GM19239 (cell line): ENCODE data around the gene ZKSCAN8.

Source experiments
- DNase-seq: peaks from one replicate; pipeline ENCODE4 v3.0.0; 2011; ENCODE audit warnings: low spot score; ENCODE audit not compliant: insufficient read length
- FAIRE-seq: peaks from 2 replicates; lab custom pipeline; 2011; peaks lifted over from hg19 to GRCh38; lab: Jason Lieb, UNC

ZKSCAN8 gene

DNA sequence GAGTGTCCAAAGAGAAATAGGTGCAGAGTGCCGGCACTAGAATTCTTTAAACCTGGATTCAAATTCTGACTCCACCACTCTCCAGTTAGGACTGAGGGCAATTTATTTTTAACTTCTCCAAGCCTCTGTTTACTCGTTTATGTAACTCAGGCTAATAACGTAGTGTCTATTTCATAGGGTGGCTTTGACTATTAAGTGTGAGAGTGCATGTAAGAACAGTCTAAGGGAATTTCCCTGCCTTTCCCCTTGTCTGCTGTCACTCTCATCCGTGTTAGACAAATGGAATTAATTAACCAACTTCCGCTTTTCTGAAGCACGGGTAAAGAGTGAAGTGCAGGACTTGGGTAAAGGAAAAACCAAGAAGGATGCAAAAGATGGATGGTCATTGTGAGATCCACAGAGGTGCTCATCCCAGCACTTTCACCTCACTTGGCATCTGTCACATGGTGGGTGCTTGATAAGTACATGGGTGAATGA, 4.1 kb upstream of the ZKSCAN8 start:
- FAIRE-seq (peak; percentile 74), DNase-seq (no peak)

DNA sequence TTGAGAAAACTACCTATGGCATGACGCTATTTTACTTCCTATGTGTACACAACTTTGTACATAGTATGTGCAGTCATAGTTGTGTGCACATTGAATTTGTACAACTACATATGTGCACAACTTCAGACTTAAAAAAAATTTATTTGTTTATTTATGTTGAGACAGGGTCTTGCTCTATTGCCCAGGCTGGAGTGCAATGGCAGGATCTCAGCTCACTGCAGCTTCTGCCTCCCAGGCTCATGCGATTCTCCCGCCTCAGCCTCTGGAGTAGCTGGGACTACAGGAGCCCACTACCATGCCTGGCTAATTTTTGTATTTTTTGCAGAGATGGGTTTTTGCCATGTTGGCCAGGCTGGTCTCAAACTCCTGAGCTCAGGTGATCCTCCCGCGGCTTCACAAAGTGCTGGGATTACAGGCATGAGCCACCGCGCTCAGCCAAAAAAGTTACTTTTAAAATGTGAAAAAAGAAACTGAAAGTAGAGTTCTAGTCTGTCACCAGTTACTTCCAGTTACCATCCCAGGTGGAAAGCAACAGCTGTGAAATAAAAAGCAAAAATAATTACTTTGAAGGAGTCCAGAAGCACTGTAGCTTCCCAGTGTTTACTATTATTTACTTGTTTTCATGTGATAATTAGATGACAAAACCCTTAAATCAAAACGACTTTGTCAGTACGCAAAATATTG, 1.7 kb upstream of the ZKSCAN8 start:
- FAIRE-seq (no peak), DNase-seq (no peak)

DNA sequence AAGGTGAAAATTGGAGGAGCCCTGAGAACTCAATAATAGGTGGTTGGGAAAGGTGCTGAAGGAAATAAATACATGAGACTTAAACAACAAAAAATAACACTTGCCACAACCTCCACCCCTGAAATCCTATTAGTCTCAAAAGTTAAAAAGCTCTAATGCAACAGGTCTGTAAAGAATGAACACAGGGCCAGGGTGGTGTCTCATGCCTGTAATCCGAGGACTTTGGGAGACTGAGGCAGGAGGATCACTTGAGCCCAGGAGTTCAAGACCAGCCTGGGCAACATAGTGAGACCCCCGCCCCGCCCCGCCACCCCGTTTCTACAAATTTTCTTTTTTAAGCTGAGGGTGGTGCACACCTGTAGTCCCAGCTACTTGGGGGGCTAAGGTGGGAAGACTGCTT, 1.1 kb upstream of the ZKSCAN8 start:
- FAIRE-seq (no peak), DNase-seq (no peak)

DNA sequence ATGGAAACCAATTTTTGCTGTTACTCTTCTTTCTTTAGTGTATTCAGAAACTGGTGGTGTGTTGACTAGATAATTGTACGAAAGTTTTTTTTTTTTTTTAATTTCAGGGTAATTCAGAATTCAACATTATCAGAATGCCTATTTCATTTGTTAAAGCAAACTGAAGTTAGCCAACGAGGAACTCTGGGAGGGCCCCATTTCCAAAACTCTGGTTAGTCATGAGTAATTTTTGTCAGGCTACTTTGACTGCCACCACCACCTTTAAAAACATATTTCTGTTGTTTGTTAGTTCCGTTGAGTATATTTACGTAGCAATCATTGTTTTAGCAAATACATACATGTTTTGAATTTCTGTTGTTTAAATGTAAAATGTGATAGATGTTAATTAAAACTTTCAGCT, 763 bp downstream of the ZKSCAN8 start:
- peak; percentile 72 for FAIRE-seq
- no peak for DNase-seq

DNA sequence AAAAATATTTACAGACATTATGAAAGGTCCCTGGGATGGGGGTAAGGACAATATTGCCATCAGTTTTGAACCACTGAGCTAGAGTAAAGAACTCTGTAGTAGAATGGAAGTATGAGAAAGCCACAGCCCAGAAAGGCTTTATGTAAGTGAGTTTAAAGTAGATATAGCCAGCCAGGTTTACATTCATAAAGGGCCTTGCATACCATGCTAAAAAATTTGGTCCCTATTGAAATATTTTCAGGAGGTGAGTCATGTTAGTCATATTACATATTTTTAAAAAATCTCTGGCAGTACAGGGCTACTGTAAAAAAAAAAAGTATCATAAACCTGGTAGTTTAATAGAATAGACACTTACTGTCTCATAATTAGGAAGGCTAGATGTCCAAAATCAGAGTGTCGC, 3.5 kb downstream of the ZKSCAN8 start:
- no peak for DNase-seq
- FAIRE-seq = no peak

DNA sequence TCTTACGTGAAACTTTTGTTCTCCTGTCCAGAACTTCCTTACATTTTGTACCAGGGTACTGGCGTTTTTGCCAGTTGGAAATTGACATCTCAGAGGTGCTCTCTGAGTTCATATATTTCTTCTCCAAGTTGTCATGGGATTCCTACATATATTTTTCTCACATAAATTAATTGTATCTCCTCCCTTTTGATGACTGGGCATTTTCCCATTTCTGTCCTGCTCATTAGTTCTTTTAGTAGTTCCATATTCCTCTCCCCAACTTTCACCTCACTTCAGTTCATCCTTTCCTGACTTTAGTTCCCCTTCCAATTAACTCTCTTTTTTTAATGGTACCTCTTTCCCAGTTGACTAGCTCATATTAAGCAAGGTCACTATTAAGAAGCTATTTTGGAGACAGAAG, 10.8 kb downstream of the ZKSCAN8 start:
- FAIRE-seq = no peak
- DNase-seq = no peak

DNA sequence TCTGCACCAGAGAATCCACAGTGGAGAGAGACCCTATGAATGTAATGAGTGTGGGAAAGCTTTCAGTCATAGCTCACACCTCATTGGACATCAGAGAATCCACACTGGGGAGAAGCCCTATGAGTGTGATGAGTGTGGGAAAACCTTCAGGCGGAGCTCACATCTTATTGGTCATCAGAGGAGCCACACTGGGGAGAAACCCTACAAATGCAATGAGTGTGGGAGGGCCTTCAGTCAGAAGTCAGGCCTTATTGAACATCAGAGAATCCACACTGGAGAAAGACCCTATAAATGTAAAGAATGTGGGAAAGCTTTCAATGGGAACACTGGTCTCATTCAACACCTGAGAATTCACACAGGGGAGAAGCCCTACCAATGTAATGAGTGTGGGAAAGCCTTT, 11.9 kb downstream of the ZKSCAN8 start:
- no peak for FAIRE-seq
- DNase-seq = no peak

DNA sequence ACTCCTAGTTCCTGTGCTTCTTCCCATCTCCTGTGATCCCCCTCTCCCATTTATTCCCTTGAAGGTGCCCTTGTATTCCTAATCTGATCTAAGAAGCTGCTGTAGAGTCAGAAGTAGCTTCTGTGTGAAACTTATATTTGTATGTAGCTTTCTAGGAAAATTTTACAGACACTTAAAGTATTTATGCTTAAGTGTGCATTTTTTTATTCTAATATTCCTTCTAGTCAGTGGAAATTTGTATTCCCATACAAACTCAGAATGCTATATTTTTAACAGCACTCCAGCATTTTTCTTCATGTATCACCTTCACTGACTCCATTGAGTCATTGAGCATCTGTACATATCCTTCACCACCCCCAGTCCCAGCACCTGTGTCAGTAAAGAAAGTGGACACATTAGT, 12.7 kb downstream of the ZKSCAN8 start:
- FAIRE-seq (no peak), DNase-seq (no peak)

DNA sequence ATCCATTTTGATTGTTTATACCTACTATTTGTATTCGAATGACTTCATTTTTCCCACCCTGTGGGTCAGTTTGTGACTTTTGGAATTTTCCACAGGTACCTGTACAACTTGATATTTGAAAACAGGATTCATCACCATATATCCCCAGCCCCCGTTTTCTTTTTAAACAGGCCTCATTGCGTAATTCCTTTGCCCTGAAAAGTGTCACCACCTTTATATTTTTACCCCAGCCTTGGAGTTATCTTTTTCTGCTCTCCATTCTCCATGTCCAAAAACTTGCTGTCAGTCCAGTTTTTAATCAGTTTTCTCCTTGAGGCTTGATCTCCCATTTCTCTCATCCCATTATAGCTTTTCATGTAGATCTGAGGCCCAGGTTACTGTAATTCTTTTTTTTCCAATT, 16.6 kb downstream of the ZKSCAN8 start:
- DNase-seq = no peak

DNA sequence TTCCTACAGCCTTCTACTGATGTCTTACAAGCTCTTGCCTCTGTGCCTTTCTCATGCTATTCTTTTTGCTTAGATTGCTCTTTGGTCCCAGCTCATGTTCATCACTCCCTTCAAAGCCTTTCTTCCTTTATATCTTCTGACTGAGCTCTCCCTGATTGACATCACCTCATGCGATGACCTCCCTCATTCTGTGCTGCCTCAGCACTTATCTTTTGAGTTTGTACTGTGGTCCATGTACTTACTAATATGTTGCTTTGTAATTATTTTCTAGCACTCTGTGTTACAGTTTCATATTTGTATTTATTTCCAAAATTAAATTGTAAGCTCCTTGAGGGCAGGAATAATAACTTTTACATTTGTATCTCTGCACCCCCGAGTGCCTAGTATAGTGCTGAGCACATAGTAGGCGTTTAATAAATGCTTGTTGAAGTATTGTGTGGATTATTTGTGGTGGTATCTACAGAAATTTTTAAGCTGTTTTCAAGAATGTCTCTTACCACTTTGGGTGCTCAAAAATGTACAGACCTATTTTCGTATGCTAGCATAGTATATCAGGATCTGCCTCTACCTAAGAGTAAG, 17.4 kb downstream of the ZKSCAN8 start:
- FAIRE-seq (no peak), DNase-seq (no peak)

More for the DNA sequence above, 16.6 kb downstream of the ZKSCAN8 start:
- no peak for FAIRE-seq

DNA sequence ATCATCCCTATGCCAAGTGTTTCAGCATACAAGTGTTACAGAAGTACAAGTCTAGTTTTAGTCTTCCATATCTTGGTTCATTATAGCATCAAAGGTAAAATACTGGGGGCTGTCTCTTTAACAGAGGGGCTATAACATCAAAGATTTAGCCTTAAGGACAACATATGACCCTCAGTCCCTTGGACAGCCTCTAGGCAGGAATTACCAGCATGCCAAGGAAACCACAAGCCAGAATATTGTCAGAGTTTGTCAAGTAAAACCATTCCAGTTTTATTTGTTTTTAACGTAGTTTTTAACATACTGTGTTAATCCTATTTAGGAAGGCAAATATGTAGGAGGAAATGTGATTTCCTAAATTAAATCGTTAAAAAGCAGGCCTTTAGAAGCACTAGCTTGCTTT, 18.6 kb downstream of the ZKSCAN8 start:
- FAIRE-seq = no peak

DNA sequence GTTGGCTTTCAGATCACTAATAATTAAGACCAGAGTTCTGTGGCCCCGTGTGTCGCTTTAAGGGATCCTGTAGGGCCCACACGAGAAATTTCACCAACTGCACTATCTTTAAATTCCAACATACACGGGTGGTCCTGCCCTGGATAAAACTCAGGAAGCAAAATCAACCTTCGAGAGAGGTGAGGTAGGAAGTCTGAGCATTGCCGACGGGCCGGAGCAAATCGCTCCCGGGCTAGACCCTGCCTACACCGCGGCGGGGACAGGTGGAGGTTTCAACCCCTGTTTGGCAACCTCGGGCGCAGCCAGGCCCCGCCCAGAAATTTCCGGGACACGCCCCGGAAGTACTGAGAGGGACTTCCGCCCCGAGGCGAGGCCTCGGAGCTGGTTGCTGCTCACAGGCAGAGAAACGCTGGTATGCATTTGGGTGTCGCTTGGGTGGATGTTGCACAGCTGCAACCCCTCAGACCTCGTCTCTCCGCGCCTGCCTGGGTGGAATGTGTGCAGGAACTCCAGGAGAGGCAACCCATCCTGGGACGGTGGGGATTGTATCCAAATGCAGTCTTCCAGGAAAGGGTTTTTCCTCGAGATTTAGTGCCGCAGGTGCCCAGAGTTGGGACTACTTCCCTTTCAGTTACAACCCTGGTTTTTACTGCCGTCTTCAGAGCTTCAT, 19.9 kb downstream of the ZKSCAN8 start:
- peak; percentile 67 for FAIRE-seq
- DNase-seq = peak; percentile 71

More for the DNA sequence above, 18.6 kb downstream of the ZKSCAN8 start:
- DNase-seq = no peak

DNA sequence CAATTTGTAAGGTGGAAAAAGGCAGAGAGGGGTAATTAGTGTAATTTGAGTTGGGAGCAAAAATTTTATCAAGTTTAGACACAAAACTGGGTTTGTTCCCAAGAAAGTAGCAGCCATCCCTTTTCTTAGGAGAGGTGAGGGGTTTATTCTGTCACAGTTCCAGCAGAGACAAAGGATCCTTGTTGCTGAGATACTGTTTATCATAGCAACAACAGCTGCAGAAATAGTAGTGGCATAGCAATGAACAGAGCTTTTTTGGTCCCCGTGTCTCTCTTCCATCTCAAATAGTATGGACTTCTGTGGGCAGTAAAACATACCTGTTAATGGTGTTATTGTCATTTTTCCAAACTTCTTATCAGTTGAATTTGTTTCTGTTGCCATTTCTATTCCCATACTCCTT, 23.9 kb downstream of the ZKSCAN8 start:
- FAIRE-seq = no peak
- no peak for DNase-seq

DNA sequence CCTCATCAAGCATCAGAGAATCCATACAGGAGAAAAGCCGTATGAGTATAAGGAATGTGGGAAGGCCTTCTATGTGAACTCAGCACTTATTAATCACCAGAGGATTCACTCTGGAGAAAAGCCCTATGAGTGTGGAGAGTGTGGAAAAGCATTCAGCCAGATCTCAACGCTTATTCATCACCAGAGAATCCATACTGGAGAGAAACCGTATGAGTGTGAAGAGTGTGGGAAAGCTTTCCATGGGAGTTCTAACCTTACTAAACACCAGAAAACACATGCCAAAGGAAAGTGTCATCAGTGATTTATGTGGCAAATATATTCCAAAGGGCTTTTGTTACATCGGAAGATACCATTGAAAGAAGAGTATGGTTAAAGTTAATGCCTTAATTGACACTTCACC, 25.4 kb downstream of the ZKSCAN8 start:
- DNase-seq (no peak), FAIRE-seq (peak; percentile 26)

DNA sequence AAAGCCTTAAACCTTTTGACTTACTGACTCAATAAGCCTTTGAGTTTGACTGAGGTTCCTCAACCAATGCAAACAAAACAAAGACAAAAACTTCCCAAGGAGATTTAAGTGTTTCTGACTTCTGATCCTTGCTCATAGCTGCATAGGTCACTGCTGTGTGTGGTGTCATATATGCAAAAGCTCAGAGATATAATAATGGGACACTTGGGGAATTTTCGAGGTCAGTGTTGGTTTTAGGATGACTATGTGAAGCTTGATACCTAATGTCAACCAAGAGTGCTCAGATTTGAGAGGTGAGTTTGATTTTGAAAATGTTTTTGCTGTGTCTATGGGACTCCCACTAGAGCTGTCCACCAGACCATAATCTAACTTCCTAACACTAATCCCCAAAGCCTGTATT, 26.2 kb downstream of the ZKSCAN8 start:
- FAIRE-seq (no peak), DNase-seq (no peak)

DNA sequence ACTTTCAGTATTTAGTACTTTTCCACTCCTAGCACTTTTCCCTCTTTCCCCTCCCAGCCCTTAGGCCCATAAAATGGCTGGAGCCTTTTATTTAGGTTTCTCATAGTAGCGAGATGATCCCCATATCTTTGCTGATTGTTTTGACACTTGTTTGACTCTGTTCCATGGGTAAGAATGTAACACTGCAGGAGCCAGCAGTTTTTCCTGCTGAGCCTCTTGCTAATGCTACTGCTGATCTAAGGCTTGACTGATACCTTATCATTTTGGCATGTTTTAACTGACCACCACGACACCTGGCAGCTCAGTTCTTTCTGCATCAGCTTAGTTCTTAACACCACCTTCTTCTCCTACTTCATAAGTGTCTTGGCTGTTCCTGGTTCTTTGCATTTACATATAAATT, 29.6 kb downstream of the ZKSCAN8 start:
- FAIRE-seq (no peak), DNase-seq (no peak)

DNA sequence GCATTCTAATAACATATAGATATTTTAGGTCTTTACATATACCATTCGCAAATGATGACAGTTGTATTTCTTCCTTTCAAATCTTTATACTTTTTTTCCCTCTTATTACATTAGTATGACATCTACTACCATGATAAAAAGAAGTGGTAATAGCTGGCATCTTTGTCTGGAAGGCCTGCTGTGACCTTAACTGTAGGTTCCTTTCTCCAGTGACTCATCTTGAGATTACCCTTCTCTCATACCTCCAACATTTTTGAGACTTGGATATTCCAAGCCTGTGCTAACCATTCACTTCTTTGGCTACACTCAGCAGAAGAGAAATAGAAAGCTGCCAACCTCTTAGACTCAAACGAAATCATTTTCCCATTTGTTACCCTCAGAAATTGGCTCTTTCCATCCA, 30.3 kb downstream of the ZKSCAN8 start:
- DNase-seq = no peak
- FAIRE-seq = no peak

DNA sequence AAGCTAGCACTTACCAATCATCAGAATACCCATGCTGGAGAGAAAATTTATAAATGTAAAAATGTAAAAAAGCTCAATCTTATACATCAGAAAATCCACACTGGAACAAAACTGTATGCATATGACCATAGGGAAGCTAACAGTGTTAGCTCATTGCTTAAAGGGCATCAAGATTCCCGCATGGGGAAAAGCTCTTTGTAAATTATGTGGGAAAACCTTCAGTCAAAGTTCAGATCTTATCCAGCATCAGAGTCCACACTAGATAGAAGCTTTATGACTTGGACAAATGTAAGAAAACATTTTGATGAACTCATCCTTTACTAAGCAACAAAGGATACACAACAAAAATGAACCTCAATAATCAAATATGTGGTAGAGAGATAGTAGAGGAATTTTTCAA, 34.7 kb downstream of the ZKSCAN8 start:
- FAIRE-seq = no peak

DNA sequence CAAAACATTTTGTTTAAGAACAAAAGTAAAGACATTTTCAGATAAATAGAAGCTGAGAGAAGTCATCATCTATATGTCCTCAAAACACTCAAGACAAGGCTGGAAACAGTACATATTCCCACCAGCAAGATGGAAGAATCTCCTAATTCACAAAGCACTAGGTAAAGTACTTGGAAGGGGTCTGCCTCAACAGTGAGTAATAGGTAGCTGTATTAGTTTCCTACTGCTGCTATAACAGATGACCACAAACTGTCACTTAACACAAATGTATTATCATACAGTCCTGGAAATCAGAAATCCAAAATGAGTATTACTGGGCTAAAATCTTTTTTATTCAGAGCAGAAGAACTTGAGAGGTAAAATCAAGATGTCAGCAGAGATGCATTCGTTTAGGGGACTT, 40.6 kb downstream of the ZKSCAN8 start:
- no peak for FAIRE-seq

More for the DNA sequence above, 34.7 kb downstream of the ZKSCAN8 start:
- no peak for DNase-seq

DNA sequence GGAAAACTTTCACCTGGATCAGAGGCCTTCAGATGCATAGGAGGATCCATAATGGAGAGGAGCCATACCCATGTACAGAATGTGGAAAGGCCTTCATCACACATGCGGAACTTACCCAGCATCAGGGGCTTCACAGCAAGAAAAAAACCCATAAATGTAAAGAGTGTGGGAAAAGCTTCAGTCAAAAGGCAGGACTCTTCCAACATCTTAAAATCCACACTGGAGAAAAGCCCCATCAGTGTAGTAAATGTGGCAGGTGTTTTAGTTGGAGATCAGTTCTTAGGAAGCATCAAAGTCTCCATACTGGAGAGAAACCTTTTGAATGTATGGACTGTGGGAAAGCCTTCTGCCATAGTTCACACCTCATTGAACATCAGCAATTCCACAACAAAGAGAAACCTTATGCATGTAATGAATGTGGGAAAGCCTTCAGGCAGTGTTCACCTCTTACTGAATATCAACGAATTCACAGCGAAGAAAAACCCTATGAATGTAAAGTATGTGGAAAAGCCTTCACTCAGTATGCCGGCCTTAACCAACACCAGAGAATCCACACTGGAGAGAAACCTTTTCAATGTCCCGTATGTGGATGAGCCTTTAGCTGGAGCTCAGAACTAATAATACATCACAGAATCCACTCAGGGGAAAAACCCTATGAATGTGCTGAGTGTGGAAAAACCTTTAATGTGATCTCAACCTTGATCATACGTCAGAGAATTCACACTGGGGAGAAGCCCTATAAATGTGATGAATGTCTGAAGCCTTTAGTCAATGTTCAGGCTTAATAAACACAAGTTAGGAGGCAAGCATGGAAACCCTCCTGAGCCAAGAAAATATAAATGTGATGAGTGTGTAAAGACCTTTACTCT, 46.7 kb downstream of the ZKSCAN8 start:
- FAIRE-seq (no peak), DNase-seq (no peak)

More for the DNA sequence above, 40.6 kb downstream of the ZKSCAN8 start:
- DNase-seq = no peak

DNA sequence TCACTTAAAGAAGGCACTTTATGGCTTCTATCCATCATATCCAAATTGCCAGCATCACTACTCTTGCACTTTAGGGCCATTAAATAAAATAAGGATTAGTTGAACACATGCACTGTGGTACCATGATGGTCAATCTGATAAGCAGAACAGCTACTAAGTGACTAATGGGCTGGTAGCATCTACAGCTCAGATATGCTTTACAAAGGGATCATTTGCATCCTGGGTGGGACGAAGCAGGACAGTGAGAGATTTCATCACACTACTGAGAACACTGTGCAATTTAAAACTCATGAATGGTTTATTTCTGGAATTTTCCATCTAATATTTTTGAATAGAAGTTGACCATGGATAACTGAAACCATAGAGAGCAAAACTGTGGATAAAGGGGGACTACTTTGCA, 58.3 kb downstream of the ZKSCAN8 start:
- DNase-seq (no peak), FAIRE-seq (no peak)
